HAP-1 (cell line): Measurements from ENCODE around the gene C8G.

Experiments used
- DNase-seq, 2 experiments: peaks; one replicate each; pipeline ENCODE4 v3.0.0-alpha.2; 2016 to 2020; ENCODE audit warnings: low spot score in 2 of 2
- H3K27me3 ChIP-seq: fragments of 250-450 bp; sonication (Bioruptor Pico); 2 replicates; pipeline ENCODE4 v1.5.1; 2020; ENCODE audit warnings: low read depth, mild to moderate bottlenecking, moderate library complexity
- H3K36me3 ChIP-seq: fragments of 250-450 bp; sonication (Bioruptor Pico); replicated peaks from 2 replicates; pipeline ENCODE4 v1.5.1; 2020; ENCODE audit warnings: mild to moderate bottlenecking
- H3K4me1 ChIP-seq: fragments of 250-450 bp; sonication (Bioruptor Pico); 2 replicates; pipeline ENCODE4 v1.5.1; 2020; ENCODE audit warnings: mild to moderate bottlenecking
- H3K4me3 ChIP-seq: fragments of 250-450 bp; sonication (Bioruptor Pico); 2 replicates; pipeline ENCODE4 v1.5.1; 2020; ENCODE audit warnings: mild to moderate bottlenecking, moderate library complexity
- H3K9me3 ChIP-seq: fragments of 250-450 bp; sonication (Bioruptor Pico); 2 replicates; pipeline ENCODE4 v1.5.1; 2020; ENCODE audit warnings: mild to moderate bottlenecking, moderate library complexity
- in situ Hi-C: fragments of 300-500 bp; cut with MboI; formaldehyde crosslinking; loops from 3 replicates; pipeline ENCODE4 v1.14.3; 2020; ENCODE audit warnings: low sequenced_read_pairs, inconsistent platforms, mixed read lengths

Gene C8G

DNA sequence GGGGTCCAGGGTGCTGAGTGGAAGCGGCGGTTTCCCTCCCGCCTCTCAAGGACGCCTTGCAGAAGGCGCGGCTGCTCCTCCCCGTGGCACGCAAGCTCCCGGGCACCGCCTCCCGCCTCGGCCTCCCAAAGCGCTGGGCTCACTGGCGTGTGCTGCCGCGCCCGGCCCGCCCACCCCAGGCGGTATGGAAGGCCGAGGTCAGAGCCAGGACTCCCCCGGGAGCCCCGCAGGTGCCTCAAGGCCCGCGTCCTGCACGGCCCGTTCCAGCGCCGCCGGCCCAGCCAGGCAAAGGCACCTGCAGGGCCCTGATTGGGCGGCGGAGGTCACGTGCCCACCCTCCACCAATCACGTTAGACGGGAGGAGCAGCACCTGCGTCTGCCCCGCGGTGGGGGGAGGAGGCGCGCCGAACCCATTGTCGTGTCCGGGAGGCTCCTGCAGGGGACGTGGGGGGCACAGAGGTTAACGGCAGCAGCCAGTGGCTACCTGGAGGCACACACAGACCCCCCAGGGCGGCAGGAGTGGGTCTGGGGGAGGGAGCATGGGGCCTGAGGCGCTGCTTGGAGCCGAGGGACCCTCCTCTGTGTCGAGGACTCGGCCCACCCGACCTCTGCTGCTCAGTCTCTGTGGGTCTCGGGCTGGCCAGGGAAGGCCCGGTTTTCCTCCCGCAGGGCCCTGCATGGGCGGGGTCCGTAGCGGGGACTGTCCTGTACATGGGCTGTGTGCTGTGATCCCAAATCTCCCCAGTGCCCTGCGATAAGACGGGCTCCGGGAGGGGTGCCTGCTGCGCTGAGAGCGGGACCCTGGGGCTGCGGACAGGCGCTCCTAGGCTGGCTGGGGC is 5.0 kb downstream of the C8G start:
- Histone ChIP-seq H3K4me1 (peaks cover 22% of the 10 kb centered on the region), H3K36me3 (no peaks in the 10 kb centered on the region), H3K27me3 (no peaks in the 10 kb centered on the region), H3K4me3 (peak overlapping the region; percentile 54), H3K9me3 (no peaks in the 10 kb centered on the region)
- DNase-seq = peak; percentile 89 to 98
- in situ Hi-C loops = no loop called here

DNA sequence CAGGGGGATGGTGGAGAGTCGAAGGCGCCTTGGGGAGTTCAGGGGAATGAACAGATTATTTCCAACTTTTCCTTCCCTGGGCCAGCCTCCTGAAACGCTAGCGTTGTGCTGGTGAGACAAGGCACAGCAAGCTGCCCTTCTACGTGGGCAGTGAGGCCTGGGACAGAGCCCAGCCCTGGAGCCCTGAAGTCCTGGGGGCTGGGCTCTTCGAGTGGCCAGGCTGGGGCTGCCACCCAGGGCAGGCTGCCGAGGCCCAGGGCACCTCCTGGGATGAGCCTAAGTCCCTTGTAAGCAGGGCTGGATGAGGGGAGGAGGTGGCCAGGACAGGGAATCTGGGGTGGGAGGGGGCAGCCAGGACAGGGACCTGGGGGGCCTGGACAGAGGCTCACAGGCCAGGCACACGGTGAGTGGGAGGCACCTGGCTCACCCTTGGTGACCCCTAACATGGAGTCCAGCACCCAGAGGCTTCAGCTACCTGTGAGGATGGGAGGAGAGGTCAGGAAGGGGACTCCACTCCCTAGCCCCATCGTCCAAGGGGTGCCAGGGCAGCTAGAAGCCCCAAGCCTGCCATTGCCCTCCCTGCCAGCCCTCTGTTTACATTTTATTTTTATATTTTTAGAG is 5.7 kb downstream of the C8G start:
- Histone ChIP-seq H3K4me3 (peak overlapping the region; percentile 54), H3K27me3 (no peaks in the 10 kb centered on the region), H3K36me3 (no peaks in the 10 kb centered on the region), H3K9me3 (no peaks in the 10 kb centered on the region), H3K4me1 (peaks cover 22% of the 10 kb centered on the region)
- in situ Hi-C loops = no loop called here
- DNase-seq = no peak

- in situ Hi-C loops = no loop called here
- Histone ChIP-seq H3K9me3 (no peaks in the 10 kb centered on the region; the same call in 1 of the 2 replicates), H3K4me1 (peaks cover 22% of the 10 kb centered on the region), H3K4me3 (no peak within 1 kb of the TSS), H3K27me3 (no peaks in the 10 kb centered on the region), H3K36me3 (no peaks in the 10 kb centered on the region)
- DNase-seq = no peak
These were observed 6.7 kb downstream of the C8G start, which contains the start of gene LCN12 for GRCh38 chr9:136951541-136952320. TSS of gene LCN12 (plus strand) at chr9:136952273. CDS start at chr9:136952328, 55 bp downstream.

- Histone ChIP-seq H3K27me3 (no peaks in the 10 kb centered on the region), H3K36me3 (no peaks in the 10 kb centered on the region), H3K4me3 (no peak overlapping the region), H3K4me1 (peaks cover 22% of the 10 kb centered on the region), H3K9me3 (no peaks in the 10 kb centered on the region; the same call in 1 of the 2 replicates)
- in situ Hi-C loops = no loop called here
- DNase-seq = no peak
These were observed 7.3 kb downstream of the C8G start for GRCh38 chr9:136952321-136952850.

- in situ Hi-C loops = no loop called here
- H3K9me3 ChIP-seq = no peaks in the 10 kb centered on the region; the same call in 1 of the 2 replicates
- H3K27me3 ChIP-seq = no peaks in the 10 kb centered on the region
- DNase-seq = no peak
- H3K36me3 ChIP-seq = no peaks in the 10 kb centered on the region
- peaks cover 17% of the 10 kb centered on the region for H3K4me1 ChIP-seq
- no peak overlapping the region for H3K4me3 ChIP-seq
These were observed 8.1 kb downstream of the C8G start for GRCh38 chr9:136952876-136953770.

DNA sequence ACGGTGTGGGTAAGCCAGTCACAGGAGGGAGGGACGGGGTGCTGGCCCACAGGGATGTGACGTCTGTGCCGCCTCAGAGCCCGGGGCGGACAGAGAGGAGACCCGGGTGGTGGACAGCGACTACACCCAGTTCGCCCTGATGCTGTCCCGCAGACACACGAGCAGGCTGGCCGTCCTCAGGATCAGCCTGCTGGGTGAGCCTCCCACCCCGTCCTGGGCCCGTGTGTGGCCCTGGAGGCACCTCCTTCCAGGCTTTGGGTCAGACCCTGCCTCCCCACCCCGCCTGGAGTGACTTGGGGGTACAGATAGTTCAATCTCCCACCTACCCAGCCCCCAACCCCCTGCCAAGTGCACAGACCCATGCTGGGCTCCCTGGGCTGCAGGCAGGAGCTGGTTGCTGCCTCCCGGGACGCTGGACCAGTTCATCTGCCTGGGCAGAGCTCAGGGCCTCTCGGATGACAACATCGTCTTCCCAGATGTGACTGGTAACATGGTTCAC is 8.8 kb downstream of the C8G start:
- H3K36me3 ChIP-seq = no peaks in the 10 kb centered on the region
- no peaks in the 10 kb centered on the region; the same call in 1 of the 2 replicates for H3K9me3 ChIP-seq
- H3K4me1 ChIP-seq = peaks cover 10% of the 10 kb centered on the region
- H3K27me3 ChIP-seq = no peaks in the 10 kb centered on the region
- in situ Hi-C loops = no loop called here
- no peak overlapping the region for H3K4me3 ChIP-seq
- DNase-seq = no peak

- no peak for DNase-seq
- no peak overlapping the region for H3K4me3 ChIP-seq
- H3K36me3 ChIP-seq = no peaks in the 10 kb centered on the region
- in situ Hi-C loops = no loop called here
- no peaks in the 10 kb centered on the region; the same call in 1 of the 2 replicates for H3K9me3 ChIP-seq
- no peaks in the 10 kb centered on the region for H3K27me3 ChIP-seq
- peaks cover 6% of the 10 kb centered on the region for H3K4me1 ChIP-seq
These were observed 9.4 kb downstream of the C8G start for GRCh38 chr9:136954270-136955083.

GRCh38 chr9:136955202-136955942 is 10.3 kb downstream of the C8G start:
- no peak for DNase-seq
- H3K27me3 ChIP-seq = no peaks in the 10 kb centered on the region
- no peaks in the 10 kb centered on the region; the same call in 1 of the 2 replicates for H3K9me3 ChIP-seq
- no peak overlapping the region for H3K4me3 ChIP-seq
- no peaks in the 10 kb centered on the region for H3K36me3 ChIP-seq
- H3K4me1 ChIP-seq = peaks cover 3% of the 10 kb centered on the region
- in situ Hi-C loops = no loop called here

GRCh38 chr9:136955943-136956335 is 10.9 kb downstream of the C8G start:
- Histone ChIP-seq H3K9me3 (no peaks in the 10 kb centered on the region; the same call in 1 of the 2 replicates), H3K4me3 (no peak overlapping the region), H3K36me3 (no peaks in the 10 kb centered on the region), H3K27me3 (no peaks in the 10 kb centered on the region), H3K4me1 (no peaks in the 10 kb centered on the region)
- in situ Hi-C loops = no loop called here
- no peak for DNase-seq

- no peaks in the 10 kb centered on the region; the same call in 1 of the 2 replicates for H3K9me3 ChIP-seq
- no peaks in the 10 kb centered on the region for H3K27me3 ChIP-seq
- no peaks in the 10 kb centered on the region for H3K36me3 ChIP-seq
- H3K4me1 ChIP-seq = no peaks in the 10 kb centered on the region
- H3K4me3 ChIP-seq = no peak overlapping the region
- DNase-seq = no peak
- in situ Hi-C loops = no loop called here
These were observed 11.6 kb downstream of the C8G start for GRCh38 chr9:136956604-136957003.

DNA sequence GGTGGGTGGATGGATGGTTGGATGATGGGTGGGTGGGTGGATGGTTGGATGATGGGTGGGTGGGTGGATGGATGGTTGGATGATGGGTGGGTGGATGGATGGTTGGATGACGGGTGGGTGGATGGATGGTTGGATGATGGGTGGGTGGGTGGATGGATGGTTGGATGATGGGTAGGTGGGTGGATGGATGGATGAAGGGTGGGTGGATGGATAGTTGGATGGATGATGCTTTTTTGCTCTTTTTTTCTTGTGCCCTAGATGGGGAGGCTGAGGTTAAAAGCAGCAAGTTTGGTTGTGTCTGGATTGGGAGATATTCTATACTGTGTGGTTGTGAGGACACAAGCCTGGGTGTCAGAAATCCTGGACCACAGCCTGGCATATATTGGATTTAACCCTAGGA is 12.4 kb downstream of the C8G start:
- DNase-seq = no peak
- in situ Hi-C loops = no loop called here

More for the DNA sequence above, 12.4 kb downstream of the C8G start:
- Histone ChIP-seq H3K27me3 (no peaks in the 10 kb centered on the region), H3K9me3 (no peaks in the 10 kb centered on the region; the same call in 1 of the 2 replicates), H3K4me3 (no peak overlapping the region), H3K4me1 (no peaks in the 10 kb centered on the region), H3K36me3 (no peaks in the 10 kb centered on the region)
